Epithelial cell of esophagus (primary cell): ENCODE data around the gene ETFBKMT.

Experiments used
- DNase-seq: peaks from one replicate; pipeline ENCODE4 v3.0.0; 2010; ENCODE audit warnings: low read depth
- H3K4me3 ChIP-seq: 2 replicates; pipeline ENCODE4 v1.5.1; 2011; ENCODE audit warnings: mild to moderate bottlenecking, low read length, control low read depth
- CTCF ChIP-seq: IDR thresholded peaks from 2 replicates; pipeline ENCODE4 v1.5.1; 2011; ENCODE audit warnings: low read depth, mild to moderate bottlenecking, low read length, control low read depth, inconsistent platforms; ENCODE audit not compliant: insufficient read depth; ENCODE audit errors: missing control alignments

The ETFBKMT gene

GRCh38 chr12:31659087-31659942 lies at the start of gene ETFBKMT:
ETFBKMT (plus strand) TSS chr12:31659688; CDS start chr12:31661954, 2,266 bp downstream.
- TF ChIP-seq CTCF = no peak
- peak; percentile 93 for DNase-seq
- H3K4me3 ChIP-seq = peak within 1 kb of the TSS; percentile 93

- DNase-seq = no peak
Observed at GRCh38 chr12:31612819-31613218, 46.7 kb upstream of the ETFBKMT start.

GRCh38 chr12:31618228-31619025 lies 41.1 kb upstream of the ETFBKMT start:
- TF ChIP-seq CTCF = no peak
- DNase-seq = no peak
- no peak overlapping the region for H3K4me3 ChIP-seq

More at GRCh38 chr12:31612819-31613218, 46.7 kb upstream of the ETFBKMT start:
- TF ChIP-seq CTCF = no peak
- no peak overlapping the region for H3K4me3 ChIP-seq

- DNase-seq = no peak
- TF ChIP-seq CTCF = no peak
- no peak overlapping the region for H3K4me3 ChIP-seq
Observed at GRCh38 chr12:31620311-31620710, 39.2 kb upstream of the ETFBKMT start.

GRCh38 chr12:31622038-31622437 lies 37.5 kb upstream of the ETFBKMT start:
- H3K4me3 ChIP-seq = no peak overlapping the region
- TF ChIP-seq CTCF = no peak
- DNase-seq = no peak

GRCh38 chr12:31626270-31626995 lies 33.1 kb upstream of the ETFBKMT start:
- no peak for DNase-seq
- TF ChIP-seq CTCF = no peak
- H3K4me3 ChIP-seq = no peak overlapping the region
